DMS53 (cell line): ENCODE data around the gene RGS19.

Source experiments
- DNase-seq: peaks from one replicate; lab custom pipeline; 2025; lab: John Stamatoyannopoulos, UW

Gene RGS19

GRCh38 chr20:64077541-64077875 is 1.8 kb downstream of the RGS19 start:
- DNase-seq = no peak

GRCh38 chr20:64077094-64077493 is 2.2 kb downstream of the RGS19 start:
- DNase-seq = no peak

GRCh38 chr20:64076061-64076997 is 3.0 kb downstream of the RGS19 start:
- no peak for DNase-seq

- DNase-seq = no peak
Measured at GRCh38 chr20:64075556-64075955, 3.8 kb downstream of the RGS19 start.

- no peak for DNase-seq
Measured at GRCh38 chr20:64074963-64075362, 4.4 kb downstream of the RGS19 start.

GRCh38 chr20:64074184-64074789 is 5.0 kb downstream of the RGS19 start:
- DNase-seq = no peak

GRCh38 chr20:64073476-64074183 is 5.7 kb downstream of the RGS19 start:
- DNase-seq = no peak

GRCh38 chr20:64072498-64073063 is 6.7 kb downstream of the RGS19 start:
- no peak for DNase-seq

- no peak for DNase-seq
Measured at GRCh38 chr20:64071341-64072332, 7.7 kb downstream of the RGS19 start.

GRCh38 chr20:64070244-64070993 is 8.9 kb downstream of the RGS19 start:
- DNase-seq = no peak

GRCh38 chr20:64069614-64070243 is 9.6 kb downstream of the RGS19 start:
- peak; percentile 65 for DNase-seq

- no peak for DNase-seq
Measured at GRCh38 chr20:64069209-64069613, 10.1 kb downstream of the RGS19 start.

- DNase-seq = no peak
Measured at GRCh38 chr20:64068386-64069208, 10.7 kb downstream of the RGS19 start.

- DNase-seq = peak; percentile 50
Measured at GRCh38 chr20:64067733-64068307, 11.5 kb downstream of the RGS19 start.

GRCh38 chr20:64067005-64067632 is 12.2 kb downstream of the RGS19 start:
- no peak for DNase-seq

- no peak for DNase-seq
Measured at GRCh38 chr20:64065974-64066343, 13.4 kb downstream of the RGS19 start.

GRCh38 chr20:64065062-64065973 is 14.0 kb downstream of the RGS19 start:
- DNase-seq = no peak
